ENCODE results near the gene PRRG3.

- TF ChIP-seq CTCF (IDR thresholded peaks at IDR 0.05): no peak
- no peak for TF ChIP-seq POLR2A (IDR thresholded peaks at IDR 0.05)
- no peak for TF ChIP-seq POLR2AphosphoS5 (IDR thresholded peaks at IDR 0.05)
- no peak for TF ChIP-seq EP300 (IDR thresholded peaks at IDR 0.05)
Observed at GRCh38 chrX:151695583-151696340, 504 bp downstream of the PRRG3 start.
